ENCODE data around the gene FAT2. TPM values are rescaled to one million over a fixed set of nuclear protein-coding genes. Genes with fewer than 3 reads are reported as not detected.
"Not testable (repeated sequence)": the region's sequence is repeated elsewhere in the genome, so short reads cannot be mapped to it uniquely, and the experiment has no call there.

The FAT2 gene
- total RNA-seq, 4 donors from 2014 or later: 82.9 to 123 (median 106) TPM

DNA sequence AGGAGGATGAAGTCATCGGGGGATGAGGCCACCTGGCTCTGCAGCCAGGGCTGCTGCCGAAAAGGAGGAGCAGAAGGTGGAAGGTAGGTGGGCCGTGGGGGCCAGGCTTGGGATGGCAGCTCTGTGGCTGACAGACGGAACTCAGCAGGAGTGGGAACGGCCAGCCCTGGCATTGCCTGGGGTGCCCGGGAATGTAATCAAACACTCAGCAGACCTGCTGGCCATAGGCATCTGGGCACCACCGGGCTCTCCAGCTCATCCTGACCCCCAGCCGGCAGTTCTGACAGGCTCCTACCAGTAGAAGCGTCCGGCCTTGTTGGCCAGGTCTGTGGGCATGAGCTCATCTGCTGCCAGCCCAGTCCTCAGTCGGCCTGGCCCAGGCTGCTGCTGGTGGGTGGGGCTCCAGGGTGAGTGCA lies 4.3 kb upstream of the FAT2 start:
- no peak for DNase-seq (ENCODE audit: low spot score in 2 of 2)
- TF ChIP-seq, protein P1, sequence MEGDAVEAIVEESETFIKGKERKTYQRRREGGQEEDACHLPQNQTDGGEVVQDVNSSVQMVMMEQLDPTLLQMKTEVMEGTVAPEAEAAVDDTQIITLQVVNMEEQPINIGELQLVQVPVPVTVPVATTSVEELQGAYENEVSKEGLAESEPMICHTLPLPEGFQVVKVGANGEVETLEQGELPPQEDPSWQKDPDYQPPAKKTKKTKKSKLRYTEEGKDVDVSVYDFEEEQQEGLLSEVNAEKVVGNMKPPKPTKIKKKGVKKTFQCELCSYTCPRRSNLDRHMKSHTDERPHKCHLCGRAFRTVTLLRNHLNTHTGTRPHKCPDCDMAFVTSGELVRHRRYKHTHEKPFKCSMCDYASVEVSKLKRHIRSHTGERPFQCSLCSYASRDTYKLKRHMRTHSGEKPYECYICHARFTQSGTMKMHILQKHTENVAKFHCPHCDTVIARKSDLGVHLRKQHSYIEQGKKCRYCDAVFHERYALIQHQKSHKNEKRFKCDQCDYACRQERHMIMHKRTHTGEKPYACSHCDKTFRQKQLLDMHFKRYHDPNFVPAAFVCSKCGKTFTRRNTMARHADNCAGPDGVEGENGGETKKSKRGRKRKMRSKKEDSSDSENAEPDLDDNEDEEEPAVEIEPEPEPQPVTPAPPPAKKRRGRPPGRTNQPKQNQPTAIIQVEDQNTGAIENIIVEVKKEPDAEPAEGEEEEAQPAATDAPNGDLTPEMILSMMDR (IDR thresholded peaks at IDR 0.05): no peak
- TF ChIP-seq POLR2A (IDR thresholded peaks at IDR 0.05): no peak
- no peak overlapping the region for H3K4me3 ChIP-seq (ENCODE audit: low read depth, poor library complexity, severe bottlenecking)
- intact Hi-C loops (cut with DNase I; ENCODE audit: low total_unique reads): no loop called here
- 46 to 58% methylated on average over 11 of the region's 11 CpGs for WGBS, 2 donors

DNA sequence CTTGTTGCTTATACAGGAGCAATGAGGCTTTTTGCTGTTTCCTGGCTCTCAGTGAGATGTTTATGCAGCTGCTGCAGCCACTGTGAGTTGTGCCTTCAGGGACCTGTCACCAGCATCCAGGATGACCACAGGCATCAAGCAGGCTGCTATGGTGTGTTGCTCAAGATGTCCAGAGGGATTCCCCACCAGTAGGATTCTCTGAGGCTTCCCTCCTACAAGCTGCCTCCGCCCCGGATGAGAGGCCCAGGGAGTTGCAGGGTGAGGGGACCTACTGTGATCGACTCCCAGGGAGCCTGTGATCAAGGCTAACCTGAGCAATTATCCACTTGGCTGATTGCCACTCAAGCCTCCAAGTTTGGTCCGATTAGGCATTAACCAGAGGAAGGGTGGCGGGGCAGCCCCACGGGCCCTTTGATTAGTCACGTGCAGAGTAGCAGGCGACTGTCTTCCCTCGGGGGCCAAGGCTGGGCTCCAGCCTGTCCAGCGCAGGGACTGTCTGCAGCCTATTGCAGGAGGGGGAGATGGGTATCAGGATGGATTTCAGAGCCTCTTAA lies 1.8 kb upstream of the FAT2 start:
- 58 to 74% methylated on average over 8 to 10 of the region's 10 CpGs for WGBS, 2 donors
- DNase-seq (ENCODE audit: low spot score in 2 of 2): no peak
- no peak for TF ChIP-seq POLR2A (IDR thresholded peaks at IDR 0.05)

DNA sequence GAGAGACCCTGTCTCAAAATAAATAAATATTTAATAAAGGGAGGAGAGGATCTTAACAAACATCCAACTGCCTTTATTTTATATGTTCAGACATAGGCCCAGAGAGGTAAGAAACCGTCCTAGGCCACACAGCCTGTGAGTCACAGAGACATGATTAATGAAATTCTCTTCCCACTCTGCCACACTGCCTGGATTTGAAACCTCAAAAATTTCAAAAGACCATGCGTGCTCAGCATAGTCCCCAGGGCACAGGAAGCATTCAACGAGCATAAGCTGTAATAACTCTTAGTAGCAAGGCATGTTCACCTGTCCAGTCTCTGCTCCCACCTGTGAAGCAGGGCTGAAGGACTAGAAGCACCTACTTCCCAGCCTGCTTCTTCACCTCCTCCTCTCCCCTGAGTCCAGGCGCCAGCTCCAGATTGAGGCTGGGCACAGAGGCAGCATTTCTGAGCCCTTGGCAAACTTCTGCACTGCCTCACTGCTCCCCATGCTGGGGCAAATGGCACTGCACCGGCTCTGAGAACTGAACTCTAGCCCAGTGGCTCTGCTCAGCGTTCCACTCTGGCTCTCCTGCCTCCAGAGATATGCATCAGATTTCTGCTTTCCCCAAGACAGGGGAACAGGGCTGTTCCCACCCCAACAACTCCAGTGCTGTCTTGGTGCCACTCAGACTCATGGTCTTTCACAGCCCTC lies 1.1 kb downstream of the FAT2 start:
- peak overlapping the region; percentile 20 for H3K4me3 ChIP-seq (ENCODE audit: low read depth, poor library complexity, severe bottlenecking)
- intact Hi-C loops (cut with DNase I; ENCODE audit: low total_unique reads): no loop called here
- 23 to 39% methylated on average over 6 of the region's 6 CpGs for WGBS, 2 donors
- no peak for DNase-seq (ENCODE audit: low spot score in 2 of 2)
- TF ChIP-seq POLR2A (IDR thresholded peaks at IDR 0.05): no peak
- TF ChIP-seq, protein P1 (IDR thresholded peaks at IDR 0.05): no peak

More for the DNA sequence above, 1.8 kb upstream of the FAT2 start:
- intact Hi-C loops (cut with DNase I; ENCODE audit: low total_unique reads): no loop called here
- no peak overlapping the region for H3K4me3 ChIP-seq (ENCODE audit: low read depth, poor library complexity, severe bottlenecking)

DNA sequence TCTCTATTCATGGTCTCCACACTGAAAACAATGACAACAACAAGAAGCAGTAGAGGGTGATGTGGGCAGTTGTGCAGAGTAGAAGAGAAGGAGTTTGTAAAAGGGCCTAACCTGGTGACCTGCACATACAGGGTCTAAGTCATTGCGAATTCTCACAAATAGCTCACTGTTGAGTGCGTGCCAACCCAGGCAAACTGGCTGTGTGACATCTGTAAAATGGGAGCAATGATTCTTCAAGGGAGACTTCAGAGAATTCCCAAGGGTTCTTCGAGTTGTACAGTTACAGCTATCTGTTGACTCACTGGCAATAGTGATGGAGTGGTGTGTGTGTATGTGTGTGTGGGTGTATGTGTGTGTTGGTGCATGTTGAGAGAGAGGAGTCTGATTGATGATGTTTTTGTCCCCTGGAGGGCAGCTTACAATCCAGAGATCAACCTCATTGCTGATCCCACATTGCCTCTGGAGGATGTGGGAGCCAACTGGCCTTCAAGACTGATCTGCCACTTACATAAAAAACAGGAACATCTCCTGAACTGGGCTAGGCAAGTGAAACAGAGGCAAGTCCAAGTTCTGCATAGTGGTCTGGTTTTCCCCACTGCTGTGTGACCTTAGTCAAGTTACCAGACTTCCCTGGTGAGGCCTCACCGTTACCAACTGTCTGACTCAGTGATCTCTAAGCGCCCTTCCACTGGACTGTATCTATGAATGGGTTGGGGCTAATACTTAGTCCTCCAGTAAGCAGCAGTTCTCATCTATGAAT lies 3.2 kb downstream of the FAT2 start:
- intact Hi-C loops (cut with DNase I; ENCODE audit: low total_unique reads): no loop called here
- no peak overlapping the region for H3K4me3 ChIP-seq (ENCODE audit: low read depth, poor library complexity, severe bottlenecking)
- TF ChIP-seq, protein P1 (IDR thresholded peaks at IDR 0.05): no peak
- no peak for TF ChIP-seq POLR2A (IDR thresholded peaks at IDR 0.05)
- whole genome bisulfite sequencing, 2 donors: 69 to 71% methylated on average over 5 of the region's 5 CpGs
- no peak for DNase-seq (ENCODE audit: low spot score in 2 of 2)

DNA sequence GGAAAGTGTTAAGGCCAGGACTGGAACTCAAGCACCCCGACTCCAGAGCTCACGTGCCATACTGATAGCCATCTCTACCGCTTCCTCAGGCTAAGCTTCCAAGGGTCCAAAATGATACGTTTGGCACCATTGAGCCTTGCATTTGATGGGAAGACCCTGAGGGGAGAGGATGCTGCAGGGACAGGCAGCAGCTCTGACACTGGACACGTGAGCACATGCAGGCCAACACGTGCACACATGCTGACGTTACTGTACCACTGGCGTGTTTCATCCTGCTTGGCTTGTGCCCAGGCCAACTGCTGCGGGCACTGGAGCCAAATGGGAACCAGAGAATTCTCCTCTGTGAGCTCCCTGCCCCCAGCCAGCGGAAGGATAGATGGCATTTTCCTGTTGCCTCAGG lies 5.2 kb downstream of the FAT2 start:
- intact Hi-C loops (cut with DNase I; ENCODE audit: low total_unique reads): no loop called here
- WGBS, 2 donors: 20 to 47% methylated on average over 7 to 10 of the region's 10 CpGs
- TF ChIP-seq, protein P1 (IDR thresholded peaks at IDR 0.05): no peak
- TF ChIP-seq POLR2A (IDR thresholded peaks at IDR 0.05): no peak
- no peak overlapping the region for H3K4me3 ChIP-seq (ENCODE audit: low read depth, poor library complexity, severe bottlenecking)
- DNase-seq (ENCODE audit: low spot score in 2 of 2): peak; percentile 87 to 95

DNA sequence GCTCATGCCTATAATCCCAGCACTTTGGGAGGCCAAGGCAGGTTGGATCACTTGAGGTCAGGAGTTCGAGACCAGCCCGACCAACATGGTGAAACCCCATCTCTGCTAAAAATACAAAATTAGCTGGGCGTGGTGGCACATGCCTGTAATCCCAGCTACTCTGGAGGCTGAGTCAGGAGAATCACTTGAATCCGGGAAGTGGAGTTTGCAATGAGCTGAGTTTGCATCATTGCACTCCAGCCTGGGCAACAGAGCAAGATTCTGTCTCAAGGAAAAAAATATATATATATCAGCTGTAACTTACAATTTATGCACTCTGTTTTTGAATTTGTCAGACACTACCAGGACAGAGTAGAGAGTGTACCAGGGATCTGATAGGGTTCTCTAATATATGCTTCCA lies 5.8 kb downstream of the FAT2 start:
- intact Hi-C loops (cut with DNase I; ENCODE audit: low total_unique reads); H3K4me3 ChIP-seq (ENCODE audit: low read depth, poor library complexity, severe bottlenecking); DNase-seq (ENCODE audit: low spot score in 2 of 2): not testable (repeated sequence)
- WGBS, 2 donors: 28 to 42% methylated on average over 4 of the region's 4 CpGs
